Measurements from ENCODE around the gene PSMA6. TPM values are rescaled to one million over a fixed set of nuclear protein-coding genes. Genes with fewer than 3 reads are reported as not detected.

The PSMA6 gene
- total RNA-seq, 1 experiment from 2014 or later = 307 TPM

- Histone ChIP-seq H3K4me1 (ENCODE audit: insufficient read depth, low read length) (peaks cover 9% of the 10 kb centered on the region; the same call in 1 of the 2 replicates), H3K4me3 (ENCODE audit: low read length) (no peak overlapping the region), H3F3A (ENCODE audit: low read length, unreplicated experiment) (no peaks in the 10 kb centered on the region), H3K79me2 (ENCODE audit: low read length) (peaks cover 3% of the 10 kb centered on the region), H3K9ac (ENCODE audit: low read length) (no peak overlapping the region), H2AFZ (ENCODE audit: low read length) (no peak overlapping the region), H3K27ac (ENCODE audit: low read length) (no peak overlapping the region), H4K20me1 (ENCODE audit: low read length) (no peaks in the 10 kb centered on the region), H3K9me3 (ENCODE audit: low read length) (no peaks in the 10 kb centered on the region), H3K36me3 (ENCODE audit: low read depth, low read length) (no peaks in the 10 kb centered on the region), H3K4me2 (ENCODE audit: low read length) (no peak overlapping the region), H3K27me3 (ENCODE audit: low read length) (no peaks in the 10 kb centered on the region), H3K9me2 (replicated peaks; ENCODE audit: low read length) (no peaks in the 10 kb centered on the region)
- ATAC-seq (no peak), DNase-seq (no peak)
- BruUV-seq (replicated peaks) = no TSS peak
- ChIA-PET POLR2A (ENCODE audit: unreplicated experiment) (no interaction called here), CTCF (interaction anchor here (0.6 kb wide), 3 partner anchors 12 to 121 kb away, joined by 3 to 4 read pairs (median 3); no protein-coding TSS in a partner anchor)
- intact Hi-C loops (cut with micrococcal nuclease) = no loop called here
- TF ChIP-seq EZH2phosphoT487 (IDR thresholded peaks at IDR 0.05; ENCODE audit: borderline replicate concordance, low read length) = no peak
- TF ChIP-seq CTCF (conservative IDR thresholded peaks at IDR 0.05; ENCODE audit: low read depth, low read length) = no peak
- no peak for TF ChIP-seq EZH2 (IDR thresholded peaks at IDR 0.05; ENCODE audit: low read length, unreplicated experiment)
Measured at GRCh38 chr14:35287431-35288013, 4.7 kb upstream of the PSMA6 start.

GRCh38 chr14:35289623-35290022, 2.6 kb upstream of the PSMA6 start:
- Histone ChIP-seq H2AFZ (ENCODE audit: low read length) (no peak overlapping the region), H3K79me2 (ENCODE audit: low read length) (peaks cover 24% of the 10 kb centered on the region), H3K27ac (ENCODE audit: low read length) (no peak overlapping the region), H3K9me3 (ENCODE audit: low read length) (no peaks in the 10 kb centered on the region), H4K20me1 (ENCODE audit: low read length) (peaks cover 16% of the 10 kb centered on the region), H3K4me2 (ENCODE audit: low read length) (no peak overlapping the region), H3K36me3 (ENCODE audit: low read depth, low read length) (peaks cover 3% of the 10 kb centered on the region; the same call in 1 of the 2 replicates), H3F3A (ENCODE audit: low read length, unreplicated experiment) (no peaks in the 10 kb centered on the region), H3K27me3 (ENCODE audit: low read length) (no peaks in the 10 kb centered on the region), H3K4me1 (ENCODE audit: insufficient read depth, low read length) (peaks cover 14% of the 10 kb centered on the region; the same call in 1 of the 2 replicates), H3K9ac (ENCODE audit: low read length) (no peak overlapping the region), H3K4me3 (ENCODE audit: low read length) (no peak overlapping the region), H3K9me2 (replicated peaks; ENCODE audit: low read length) (no peaks in the 10 kb centered on the region)
- ATAC-seq (no peak), DNase-seq (no peak)
- POLR2A ChIA-PET (ENCODE audit: unreplicated experiment) = no interaction called here
- CTCF ChIA-PET = no interaction called here
- intact Hi-C loops (cut with micrococcal nuclease) = loop anchor here (5.0 kb wide), 1 partner anchor 127 kb away; no protein-coding TSS in a partner anchor
- no peak for TF ChIP-seq EZH2 (IDR thresholded peaks at IDR 0.05; ENCODE audit: low read length, unreplicated experiment)
- no TSS peak for BruUV-seq (replicated peaks)

GRCh38 chr14:35292770-35293561, 784 bp downstream of the PSMA6 start:
- Histone ChIP-seq H3K4me1 (ENCODE audit: insufficient read depth, low read length) (peaks cover 9% of the 10 kb centered on the region; the same call in 1 of the 2 replicates), H3K27me3 (ENCODE audit: low read length) (no peaks in the 10 kb centered on the region), H3F3A (ENCODE audit: low read length, unreplicated experiment) (no peaks in the 10 kb centered on the region), H3K4me2 (ENCODE audit: low read length) (peak overlapping the region; percentile 93), H3K4me3 (ENCODE audit: low read length) (peak overlapping the region; percentile 90), H3K27ac (ENCODE audit: low read length) (peak overlapping the region; percentile 74), H3K9ac (ENCODE audit: low read length) (peak overlapping the region; percentile 97), H2AFZ (ENCODE audit: low read length) (peak overlapping the region; percentile 92), H3K9me2 (replicated peaks; ENCODE audit: low read length) (no peaks in the 10 kb centered on the region), H3K79me2 (ENCODE audit: low read length) (peaks cover 58% of the 10 kb centered on the region), H4K20me1 (ENCODE audit: low read length) (peaks cover 34% of the 10 kb centered on the region), H3K36me3 (ENCODE audit: low read depth, low read length) (peaks cover 6% of the 10 kb centered on the region), H3K9me3 (ENCODE audit: low read length) (no peaks in the 10 kb centered on the region)
- TF ChIP-seq EZH2phosphoT487 (IDR thresholded peaks at IDR 0.05; ENCODE audit: borderline replicate concordance, low read length) (no peak), EZH2 (IDR thresholded peaks at IDR 0.05; ENCODE audit: low read length, unreplicated experiment) (no peak), CTCF (conservative IDR thresholded peaks at IDR 0.05; ENCODE audit: low read depth, low read length) (no peak)
- intact Hi-C loops (cut with micrococcal nuclease) = loop anchor here (1.0 to 5.0 kb wide), 5 partner anchors 40 to 131 kb away; no protein-coding TSS in a partner anchor
- POLR2A ChIA-PET (ENCODE audit: unreplicated experiment) = interaction anchor here (0.5 to 1.8 kb wide), 8 partner anchors 8 to 804 kb away, joined by 3 to 143 read pairs (median 4); partner anchors contain the start of genes NFKBIA and PPP2R3C
- peak; percentile 13 for ATAC-seq
- DNase-seq = no peak
- CTCF ChIA-PET = interaction anchor here (0.5 to 0.9 kb wide), 3 partner anchors 78 to 253 kb away, joined by 3 read pairs; no protein-coding TSS in a partner anchor
- no TSS peak for BruUV-seq (replicated peaks)

All from PC-3 (cell line).